ENCODE measurements around the gene ST6GALNAC5.
"Not testable (repeated sequence)": the region's sequence is repeated elsewhere in the genome, so short reads cannot be mapped to it uniquely, and the experiment has no call there.

ST6GALNAC5 gene

GRCh38 chr1:76876655-76877395 lies 9.5 kb downstream of the ST6GALNAC5 start:
- Histone ChIP-seq H3K27me3 (ENCODE audit: low read depth) (no peaks in the 10 kb centered on the region), H3K4me3 (no peak overlapping the region), H3K4me1 (no peaks in the 10 kb centered on the region), H3K36me3 (replicated peaks) (no peaks in the 10 kb centered on the region), H3K9me3 (no peaks in the 10 kb centered on the region)
- in situ Hi-C loops (cut with MboI; ENCODE audit: low sequenced_read_pairs), result no loop called here
- no peak for DNase-seq (ENCODE audit: low spot score in 2 of 2)

GRCh38 chr1:76879014-76879413 lies 11.7 kb downstream of the ST6GALNAC5 start:
- H3K4me3 ChIP-seq; H3K36me3 ChIP-seq (replicated peaks); H3K27me3 ChIP-seq (ENCODE audit: low read depth); DNase-seq (ENCODE audit: low spot score in 2 of 2); in situ Hi-C loops (cut with MboI; ENCODE audit: low sequenced_read_pairs); H3K9me3 ChIP-seq; H3K4me1 ChIP-seq: not testable (repeated sequence)

- no peak for DNase-seq (ENCODE audit: low spot score in 2 of 2)
- no peaks in the 10 kb centered on the region for H3K36me3 ChIP-seq (replicated peaks)
These were observed 14.5 kb downstream of the ST6GALNAC5 start for GRCh38 chr1:76881762-76882161.

GRCh38 chr1:76891931-76892622 lies 24.8 kb downstream of the ST6GALNAC5 start:
- H3K4me1 ChIP-seq, result no peaks in the 10 kb centered on the region
- no peak for DNase-seq (ENCODE audit: low spot score in 2 of 2)
- in situ Hi-C loops (cut with MboI; ENCODE audit: low sequenced_read_pairs), result no loop called here
- no peak overlapping the region for H3K4me3 ChIP-seq
- H3K9me3 ChIP-seq, result no peaks in the 10 kb centered on the region
- H3K36me3 ChIP-seq (replicated peaks), result no peaks in the 10 kb centered on the region
- H3K27me3 ChIP-seq (ENCODE audit: low read depth), result no peaks in the 10 kb centered on the region; the same call in 1 of the 2 replicates

More at GRCh38 chr1:76881762-76882161, 14.5 kb downstream of the ST6GALNAC5 start:
- Histone ChIP-seq H3K27me3 (ENCODE audit: low read depth) (no peaks in the 10 kb centered on the region), H3K9me3 (no peaks in the 10 kb centered on the region), H3K4me1 (no peaks in the 10 kb centered on the region), H3K4me3 (no peak overlapping the region)
- in situ Hi-C loops (cut with MboI; ENCODE audit: low sequenced_read_pairs), result no loop called here

GRCh38 chr1:76892675-76893074 lies 25.4 kb downstream of the ST6GALNAC5 start:
- Histone ChIP-seq H3K27me3 (ENCODE audit: low read depth) (no peaks in the 10 kb centered on the region; the same call in 1 of the 2 replicates), H3K36me3 (replicated peaks) (no peaks in the 10 kb centered on the region), H3K9me3 (no peaks in the 10 kb centered on the region), H3K4me1 (no peaks in the 10 kb centered on the region), H3K4me3 (no peak overlapping the region)
- in situ Hi-C loops (cut with MboI; ENCODE audit: low sequenced_read_pairs), result no loop called here
- DNase-seq (ENCODE audit: low spot score in 2 of 2), result no peak

- DNase-seq (ENCODE audit: low spot score in 2 of 2), result peak; percentile 46 to 57
These were observed 34.0 kb downstream of the ST6GALNAC5 start for GRCh38 chr1:76901158-76901767.

GRCh38 chr1:76905876-76906595 lies 38.8 kb downstream of the ST6GALNAC5 start:
- no peak overlapping the region for H3K4me3 ChIP-seq
- no peaks in the 10 kb centered on the region for H3K4me1 ChIP-seq
- H3K27me3 ChIP-seq (ENCODE audit: low read depth), result no peaks in the 10 kb centered on the region
- in situ Hi-C loops (cut with MboI; ENCODE audit: low sequenced_read_pairs), result no loop called here
- no peak for DNase-seq (ENCODE audit: low spot score in 2 of 2)
- H3K36me3 ChIP-seq (replicated peaks), result no peaks in the 10 kb centered on the region
- no peaks in the 10 kb centered on the region for H3K9me3 ChIP-seq

More at GRCh38 chr1:76901158-76901767, 34.0 kb downstream of the ST6GALNAC5 start:
- H3K36me3 ChIP-seq (replicated peaks), result no peaks in the 10 kb centered on the region
- H3K27me3 ChIP-seq (ENCODE audit: low read depth), result no peaks in the 10 kb centered on the region; the same call in 1 of the 2 replicates
- in situ Hi-C loops (cut with MboI; ENCODE audit: low sequenced_read_pairs), result no loop called here
- no peak overlapping the region for H3K4me3 ChIP-seq
- H3K4me1 ChIP-seq, result no peaks in the 10 kb centered on the region
- no peaks in the 10 kb centered on the region for H3K9me3 ChIP-seq

- no peak overlapping the region for H3K4me3 ChIP-seq
- in situ Hi-C loops (cut with MboI; ENCODE audit: low sequenced_read_pairs), result no loop called here
- H3K36me3 ChIP-seq (replicated peaks), result no peaks in the 10 kb centered on the region
- no peak for DNase-seq (ENCODE audit: low spot score in 2 of 2)
- H3K9me3 ChIP-seq, result no peaks in the 10 kb centered on the region
- no peaks in the 10 kb centered on the region for H3K27me3 ChIP-seq (ENCODE audit: low read depth)
- H3K4me1 ChIP-seq, result no peaks in the 10 kb centered on the region
These were observed 42.0 kb downstream of the ST6GALNAC5 start for GRCh38 chr1:76909311-76909710.

GRCh38 chr1:76919085-76919484 lies 51.8 kb downstream of the ST6GALNAC5 start:
- Histone ChIP-seq H3K4me1 (no peaks in the 10 kb centered on the region), H3K27me3 (ENCODE audit: low read depth) (no peaks in the 10 kb centered on the region), H3K36me3 (replicated peaks) (no peaks in the 10 kb centered on the region), H3K9me3 (no peaks in the 10 kb centered on the region), H3K4me3 (no peak overlapping the region)
- no peak for DNase-seq (ENCODE audit: low spot score in 2 of 2)
- in situ Hi-C loops (cut with MboI; ENCODE audit: low sequenced_read_pairs), result no loop called here

GRCh38 chr1:76921590-76921989 lies 54.3 kb downstream of the ST6GALNAC5 start:
- no peak for DNase-seq (ENCODE audit: low spot score in 2 of 2)
- Histone ChIP-seq H3K9me3 (no peaks in the 10 kb centered on the region), H3K4me1 (no peaks in the 10 kb centered on the region), H3K36me3 (replicated peaks) (no peaks in the 10 kb centered on the region), H3K27me3 (ENCODE audit: low read depth) (no peaks in the 10 kb centered on the region; the same call in 1 of the 2 replicates), H3K4me3 (no peak overlapping the region)
- in situ Hi-C loops (cut with MboI; ENCODE audit: low sequenced_read_pairs), result no loop called here

- Histone ChIP-seq H3K4me3 (no peak overlapping the region), H3K9me3 (no peaks in the 10 kb centered on the region), H3K4me1 (no peaks in the 10 kb centered on the region), H3K27me3 (ENCODE audit: low read depth) (no peaks in the 10 kb centered on the region; the same call in 1 of the 2 replicates), H3K36me3 (replicated peaks) (no peaks in the 10 kb centered on the region)
- in situ Hi-C loops (cut with MboI; ENCODE audit: low sequenced_read_pairs), result no loop called here
- DNase-seq (ENCODE audit: low spot score in 2 of 2), result no peak
These were observed 58.5 kb downstream of the ST6GALNAC5 start for GRCh38 chr1:76925825-76926224.

- H3K27me3 ChIP-seq (ENCODE audit: low read depth), result no peaks in the 10 kb centered on the region; the same call in 1 of the 2 replicates
- in situ Hi-C loops (cut with MboI; ENCODE audit: low sequenced_read_pairs), result no loop called here
- no peak overlapping the region for H3K4me3 ChIP-seq
- no peaks in the 10 kb centered on the region for H3K4me1 ChIP-seq
- H3K36me3 ChIP-seq (replicated peaks), result no peaks in the 10 kb centered on the region
- DNase-seq (ENCODE audit: low spot score in 2 of 2), result no peak
- H3K9me3 ChIP-seq, result no peaks in the 10 kb centered on the region
These were observed 61.2 kb downstream of the ST6GALNAC5 start for GRCh38 chr1:76928522-76928921.

GRCh38 chr1:76929136-76929535 lies 61.9 kb downstream of the ST6GALNAC5 start:
- Histone ChIP-seq H3K9me3 (no peaks in the 10 kb centered on the region), H3K4me3 (no peak overlapping the region), H3K36me3 (replicated peaks) (no peaks in the 10 kb centered on the region), H3K4me1 (no peaks in the 10 kb centered on the region), H3K27me3 (ENCODE audit: low read depth) (no peaks in the 10 kb centered on the region; the same call in 1 of the 2 replicates)
- DNase-seq (ENCODE audit: low spot score in 2 of 2), result no peak
- in situ Hi-C loops (cut with MboI; ENCODE audit: low sequenced_read_pairs), result no loop called here
